ENCODE measurements around the gene ADGRE1. TPM values are rescaled to one million over a fixed set of nuclear protein-coding genes. Genes with fewer than 3 reads are reported as not detected.

ADGRE1 gene
- total and polyA plus RNA-seq, 2 of the 4 experiments (the other 2 are of a cell fraction), result not detected

DNA sequence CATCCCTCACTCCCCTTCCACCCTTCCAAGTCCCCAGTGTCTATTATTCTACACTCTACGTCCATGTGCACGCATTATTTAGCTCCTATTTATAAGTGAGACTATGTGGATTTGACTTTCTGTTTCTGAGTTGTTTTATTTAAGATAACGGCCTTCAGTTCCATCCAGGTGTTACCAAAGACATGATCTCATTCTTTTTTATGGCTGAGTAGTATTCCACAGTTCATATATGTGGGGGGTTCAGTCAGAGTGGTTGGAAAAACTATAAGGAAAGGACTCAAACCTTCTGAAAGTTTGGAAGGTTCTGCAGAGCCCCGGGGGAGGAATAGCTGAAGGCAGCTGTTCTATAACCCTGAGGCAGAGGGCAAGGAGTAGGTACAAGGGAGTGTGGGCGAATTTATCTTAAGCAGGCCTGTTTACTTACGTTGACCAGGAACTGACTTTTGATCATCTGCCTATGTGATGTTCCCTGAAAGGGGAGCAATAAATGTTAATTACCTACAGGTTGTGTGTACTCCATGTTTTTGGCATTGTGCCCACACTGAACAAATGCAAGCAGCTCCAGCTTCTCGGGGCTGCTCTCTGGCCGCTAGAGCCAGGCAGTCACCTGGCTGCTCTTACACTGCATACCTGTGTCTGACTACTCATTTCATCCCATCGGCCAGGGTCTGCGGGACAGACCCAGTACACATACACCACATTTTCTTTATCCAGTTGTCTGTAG is 13.5 kb upstream of the ADGRE1 start:
- DNase-seq (no peak), ATAC-seq (ENCODE audit: low read depth) (no peak)
- Histone ChIP-seq H3K23ac (ENCODE audit: low read depth, low read length) (no peak overlapping the region), H3K36me3 (ENCODE audit: control insufficient read depth, insufficient read depth, low read length) (no peaks in the 10 kb centered on the region), H2AK9ac (replicated peaks; ENCODE audit: low read depth, low read length, poor library complexity) (no peak overlapping the region), H3K4me3 (ENCODE audit: insufficient read depth, low read depth, low read length) (no peak overlapping the region), H3K56ac (ENCODE audit: extremely low read depth, insufficient read depth, low read length) (no peak overlapping the region), H3K79me1 (ENCODE audit: low read depth in 1 of 2, low read length in 2 of 2) (no peaks in the 10 kb centered on the region), H2BK5ac (ENCODE audit: low read depth, low read length, poor library complexity, severe bottlenecking) (no peak overlapping the region), H2AFZ (replicated peaks; ENCODE audit: low read length, poor library complexity) (no peak overlapping the region), H4K91ac (ENCODE audit: insufficient read depth, low read depth, low read length) (no peak overlapping the region), H3K4me1 (ENCODE audit: control insufficient read depth, insufficient read depth, low read length) (no peaks in the 10 kb centered on the region), H4K8ac (ENCODE audit: low read depth in 2 of 2, low read length in 2 of 2) (no peak overlapping the region), H4K5ac (ENCODE audit: low read depth, low read length) (no peak overlapping the region), H3K18ac (ENCODE audit: low read depth, low read length) (no peak overlapping the region), H4K20me1 (ENCODE audit: insufficient read depth, low read length) (no peaks in the 10 kb centered on the region), H3K9me3 (ENCODE audit: control insufficient read depth, insufficient read depth, low read length) (peaks cover 8% of the 10 kb centered on the region), H3K27ac (ENCODE audit: insufficient read depth, low read length) (no peak overlapping the region), H2BK15ac (ENCODE audit: low read depth, low read length) (no peak overlapping the region), H3K9me1 (ENCODE audit: insufficient read depth, low read length) (no peaks in the 10 kb centered on the region), H3K27me3 (ENCODE audit: control insufficient read depth, insufficient read depth, low read length) (no peaks in the 10 kb centered on the region), H3K14ac (replicated peaks; ENCODE audit: low read depth, low read length) (no peak overlapping the region), H2BK120ac (ENCODE audit: low read depth, low read length) (no peak overlapping the region), H3K4me2 (ENCODE audit: low read depth, low read length) (no peak overlapping the region), H2AK5ac (ENCODE audit: low read depth, low read length) (no peak overlapping the region), H3K9ac (ENCODE audit: low read depth, low read length) (no peak overlapping the region), H3K4ac (ENCODE audit: low read depth, low read length) (no peak overlapping the region), H2BK20ac (ENCODE audit: low read depth, low read length) (no peak overlapping the region)
- CTCF ChIA-PET, result no interaction called here
- no TSS peak for BruUV-seq (replicated peaks)
- intact Hi-C loops (cut with micrococcal nuclease) (no loop called here), dilution Hi-C loops (cut with HindIII; ENCODE audit: low sequenced_read_pairs, unreplicated experiment) (no loop called here), in situ Hi-C loops (cut with MboI; ENCODE audit: low sequenced_read_pairs) (loop anchor here (25.0 kb wide), 1 partner anchor 737 kb away; the partner anchor contains the start of gene ACSBG2)
- TF ChIP-seq RAD21 (IDR thresholded peaks at IDR 0.05; ENCODE audit: low read length) (no peak), FOS (IDR thresholded peaks at IDR 0.05; ENCODE audit: low read depth, low read length) (no peak), CEBPB (IDR thresholded peaks at IDR 0.05; ENCODE audit: low read depth, low read length) (no peak)
- TF ChIP-seq, protein P1, sequence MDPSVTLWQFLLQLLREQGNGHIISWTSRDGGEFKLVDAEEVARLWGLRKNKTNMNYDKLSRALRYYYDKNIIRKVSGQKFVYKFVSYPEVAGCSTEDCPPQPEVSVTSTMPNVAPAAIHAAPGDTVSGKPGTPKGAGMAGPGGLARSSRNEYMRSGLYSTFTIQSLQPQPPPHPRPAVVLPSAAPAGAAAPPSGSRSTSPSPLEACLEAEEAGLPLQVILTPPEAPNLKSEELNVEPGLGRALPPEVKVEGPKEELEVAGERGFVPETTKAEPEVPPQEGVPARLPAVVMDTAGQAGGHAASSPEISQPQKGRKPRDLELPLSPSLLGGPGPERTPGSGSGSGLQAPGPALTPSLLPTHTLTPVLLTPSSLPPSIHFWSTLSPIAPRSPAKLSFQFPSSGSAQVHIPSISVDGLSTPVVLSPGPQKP (IDR thresholded peaks at IDR 0.05; ENCODE audit: borderline replicate concordance, low read depth, low read length), result no peak
- TF ChIP-seq, protein P2, sequence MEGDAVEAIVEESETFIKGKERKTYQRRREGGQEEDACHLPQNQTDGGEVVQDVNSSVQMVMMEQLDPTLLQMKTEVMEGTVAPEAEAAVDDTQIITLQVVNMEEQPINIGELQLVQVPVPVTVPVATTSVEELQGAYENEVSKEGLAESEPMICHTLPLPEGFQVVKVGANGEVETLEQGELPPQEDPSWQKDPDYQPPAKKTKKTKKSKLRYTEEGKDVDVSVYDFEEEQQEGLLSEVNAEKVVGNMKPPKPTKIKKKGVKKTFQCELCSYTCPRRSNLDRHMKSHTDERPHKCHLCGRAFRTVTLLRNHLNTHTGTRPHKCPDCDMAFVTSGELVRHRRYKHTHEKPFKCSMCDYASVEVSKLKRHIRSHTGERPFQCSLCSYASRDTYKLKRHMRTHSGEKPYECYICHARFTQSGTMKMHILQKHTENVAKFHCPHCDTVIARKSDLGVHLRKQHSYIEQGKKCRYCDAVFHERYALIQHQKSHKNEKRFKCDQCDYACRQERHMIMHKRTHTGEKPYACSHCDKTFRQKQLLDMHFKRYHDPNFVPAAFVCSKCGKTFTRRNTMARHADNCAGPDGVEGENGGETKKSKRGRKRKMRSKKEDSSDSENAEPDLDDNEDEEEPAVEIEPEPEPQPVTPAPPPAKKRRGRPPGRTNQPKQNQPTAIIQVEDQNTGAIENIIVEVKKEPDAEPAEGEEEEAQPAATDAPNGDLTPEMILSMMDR (conservative IDR thresholded peaks at IDR 0.05; ENCODE audit: low read depth, low read length), result no peak
- POLR2A ChIA-PET (ENCODE audit: unreplicated experiment), result no interaction called here
- WGBS, 2 experiments (ENCODE audit: extremely low coverage in 2 of 2, insufficient read length in 1 of 2), result 63% methylated on average over 3 of the region's 10 CpGs; no CpG with 5 or more reads in 1 of the 2 experiments
